Thoracic aorta (tissue), 2 donors: ENCODE data around the gene CNNM2. TPM values are rescaled to one million over a fixed set of nuclear protein-coding genes. Genes with fewer than 3 reads are reported as not detected.

ENCODE experiments used
- ATAC-seq: fragments of 150-250 bp; one replicate; pipeline ENCODE4 v1.8.0; 2017; ENCODE audit warnings: low read depth; ENCODE audit not compliant: insufficient number of reproducible peaks, low FRiP score
- DNase-seq: peaks from one replicate; pipeline ENCODE4 v3.0.0-alpha.2; 2020; ENCODE audit warnings: low spot score
- H3K27ac ChIP-seq, 2 donors: fragments of 200-600 bp; sonication (generic); 1 replicate in 1 of 2; 2 replicates in 1 of 2; pipeline ENCODE4 v1.5.1; 2016; ENCODE audit warnings: mild to moderate bottlenecking in 2 of 2, moderate library complexity in 2 of 2
- H3K27me3 ChIP-seq: fragments of 200-600 bp; sonication (generic); replicated peaks from 2 replicates; pipeline ENCODE4 v1.6.0; 2016; ENCODE audit warnings: mild to moderate bottlenecking; ENCODE audit not compliant: insufficient read depth
- H3K36me3 ChIP-seq: fragments of 200-600 bp; sonication (generic); one replicate; pipeline ENCODE4 v1.5.1; 2016
- H3K4me1 ChIP-seq, 2 donors: fragments of 200-600 bp; sonication (generic); 1 replicate in 1 of 2; 2 replicates in 1 of 2; pipeline versions ENCODE4 v1.5.1 to v1.6.0; 2016; ENCODE audit warnings: low read depth in 2 of 2, mild to moderate bottlenecking in 1 of 2; ENCODE audit not compliant: control insufficient read depth in 1 of 2
- H3K4me3 ChIP-seq: fragments of 200-600 bp; sonication (generic); 2 replicates; pipeline ENCODE4 v1.5.1; 2016; ENCODE audit warnings: mild to moderate bottlenecking
- H3K9me3 ChIP-seq: fragments of 200-600 bp; sonication (generic); 2 replicates; pipeline ENCODE4 v1.5.1; 2016
- total RNA-seq, 2 donors: library from RNA; depleted of rRNA; stranded (reverse); fragments of >200 nt; gene quantifications; one replicate each; pipeline versions ENCODE4 v1.1.0 to v1.2.3, GENCODE V29; 2016
- TF ChIP-seq, protein P1 (sequence below): fragments of 200-600 bp; sonication (generic); IDR thresholded peaks from one replicate; pipeline ENCODE4 v1.5.1; 2019; ENCODE audit warnings: antibody characterized with exemption

The CNNM2 gene
- total RNA-seq, 2 donors from 2014 or later, result 12.2 to 24.5 TPM

DNA sequence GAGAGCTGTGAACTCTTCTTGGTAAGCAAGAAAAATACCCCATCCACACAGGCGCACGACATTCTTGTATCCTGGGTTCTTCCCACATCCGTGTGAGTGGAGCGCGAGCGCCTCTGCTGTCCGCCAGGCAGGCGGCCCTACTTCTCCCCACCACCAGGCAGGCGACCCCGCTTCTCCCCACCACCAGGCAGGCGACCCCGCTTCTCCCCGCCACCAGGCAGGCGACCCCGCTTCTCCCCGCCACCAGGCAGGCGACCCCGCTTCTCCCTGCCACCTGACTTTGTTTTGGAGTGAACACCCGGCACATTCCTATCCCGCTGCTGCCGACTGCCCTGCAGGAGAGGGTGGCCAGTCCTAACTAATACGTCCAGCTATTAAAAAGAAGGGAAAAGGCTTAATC, 154.2 kb downstream of the CNNM2 start:
- DNase-seq (no peak), ATAC-seq (no peak)
- peaks cover 0 to 11% of the 10 kb centered on the region in 2 donors for H3K4me1 ChIP-seq
- no peaks in the 10 kb centered on the region for H3K27me3 ChIP-seq
- TF ChIP-seq, protein P1, sequence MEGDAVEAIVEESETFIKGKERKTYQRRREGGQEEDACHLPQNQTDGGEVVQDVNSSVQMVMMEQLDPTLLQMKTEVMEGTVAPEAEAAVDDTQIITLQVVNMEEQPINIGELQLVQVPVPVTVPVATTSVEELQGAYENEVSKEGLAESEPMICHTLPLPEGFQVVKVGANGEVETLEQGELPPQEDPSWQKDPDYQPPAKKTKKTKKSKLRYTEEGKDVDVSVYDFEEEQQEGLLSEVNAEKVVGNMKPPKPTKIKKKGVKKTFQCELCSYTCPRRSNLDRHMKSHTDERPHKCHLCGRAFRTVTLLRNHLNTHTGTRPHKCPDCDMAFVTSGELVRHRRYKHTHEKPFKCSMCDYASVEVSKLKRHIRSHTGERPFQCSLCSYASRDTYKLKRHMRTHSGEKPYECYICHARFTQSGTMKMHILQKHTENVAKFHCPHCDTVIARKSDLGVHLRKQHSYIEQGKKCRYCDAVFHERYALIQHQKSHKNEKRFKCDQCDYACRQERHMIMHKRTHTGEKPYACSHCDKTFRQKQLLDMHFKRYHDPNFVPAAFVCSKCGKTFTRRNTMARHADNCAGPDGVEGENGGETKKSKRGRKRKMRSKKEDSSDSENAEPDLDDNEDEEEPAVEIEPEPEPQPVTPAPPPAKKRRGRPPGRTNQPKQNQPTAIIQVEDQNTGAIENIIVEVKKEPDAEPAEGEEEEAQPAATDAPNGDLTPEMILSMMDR, result no peak
- no peak overlapping the region for H3K27ac ChIP-seq
- H3K4me3 ChIP-seq, result no peak overlapping the region
- peaks cover 5% of the 10 kb centered on the region for H3K36me3 ChIP-seq
- no peaks in the 10 kb centered on the region for H3K9me3 ChIP-seq

DNA sequence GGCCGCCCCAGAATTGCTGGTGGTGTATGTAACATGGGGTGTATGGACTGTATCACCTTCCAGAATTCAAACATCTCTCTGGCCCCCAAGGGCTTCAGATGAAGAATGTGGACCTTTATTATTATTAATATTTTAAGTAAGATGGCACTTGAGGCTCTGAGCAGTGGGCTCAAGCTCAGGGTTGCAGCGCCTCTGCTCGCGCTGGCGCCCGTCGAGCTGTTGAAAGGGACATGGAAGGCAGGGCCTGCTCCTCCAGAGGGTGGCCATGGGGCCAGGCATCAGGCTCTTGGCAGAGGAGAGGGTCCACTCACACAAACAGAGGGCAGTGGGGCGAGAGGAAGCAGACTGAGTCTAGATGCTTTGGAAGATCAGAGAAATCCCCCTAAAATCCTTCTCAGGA, 154.8 kb downstream of the CNNM2 start:
- Histone ChIP-seq H3K9me3 (no peaks in the 10 kb centered on the region), H3K36me3 (peaks cover 5% of the 10 kb centered on the region)

DNA sequence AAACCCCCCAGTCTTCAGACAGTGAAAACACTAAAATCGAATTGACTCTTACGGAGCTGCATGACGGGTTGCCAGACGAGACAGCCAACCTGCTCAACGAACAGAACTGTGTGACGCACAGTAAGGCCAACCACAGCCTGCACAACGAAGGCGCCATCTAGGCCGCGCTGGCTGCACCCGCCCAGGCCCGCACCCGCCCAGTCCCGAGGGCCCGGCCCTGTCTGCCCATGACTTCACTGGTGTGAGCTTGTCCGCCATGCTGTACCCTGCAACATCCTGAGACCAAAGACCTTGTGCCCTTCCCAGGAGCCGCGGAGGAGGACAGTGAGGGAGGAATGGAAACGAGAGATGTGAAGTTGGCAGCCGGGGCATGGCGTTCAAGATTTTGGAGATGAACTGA, 158.9 kb downstream of the CNNM2 start:
- ATAC-seq, result no peak
- Histone ChIP-seq H3K4me3 (no peak overlapping the region), H3K4me1 (peaks cover 5 to 16% of the 10 kb centered on the region in 2 donors), H3K36me3 (peaks cover 5% of the 10 kb centered on the region), H3K27me3 (no peaks in the 10 kb centered on the region), H3K27ac (no peak overlapping the region), H3K9me3 (no peaks in the 10 kb centered on the region)
- TF ChIP-seq, protein P1, result no peak
- DNase-seq, result no peak

More for the DNA sequence above, 154.8 kb downstream of the CNNM2 start:
- H3K27ac ChIP-seq, result no peak overlapping the region
- TF ChIP-seq, protein P1, result no peak
- H3K4me1 ChIP-seq, result peaks cover under 1 to 16% of the 10 kb centered on the region in 2 donors
- ATAC-seq, result no peak
- no peaks in the 10 kb centered on the region for H3K27me3 ChIP-seq
- H3K4me3 ChIP-seq, result no peak overlapping the region
- no peak for DNase-seq

DNA sequence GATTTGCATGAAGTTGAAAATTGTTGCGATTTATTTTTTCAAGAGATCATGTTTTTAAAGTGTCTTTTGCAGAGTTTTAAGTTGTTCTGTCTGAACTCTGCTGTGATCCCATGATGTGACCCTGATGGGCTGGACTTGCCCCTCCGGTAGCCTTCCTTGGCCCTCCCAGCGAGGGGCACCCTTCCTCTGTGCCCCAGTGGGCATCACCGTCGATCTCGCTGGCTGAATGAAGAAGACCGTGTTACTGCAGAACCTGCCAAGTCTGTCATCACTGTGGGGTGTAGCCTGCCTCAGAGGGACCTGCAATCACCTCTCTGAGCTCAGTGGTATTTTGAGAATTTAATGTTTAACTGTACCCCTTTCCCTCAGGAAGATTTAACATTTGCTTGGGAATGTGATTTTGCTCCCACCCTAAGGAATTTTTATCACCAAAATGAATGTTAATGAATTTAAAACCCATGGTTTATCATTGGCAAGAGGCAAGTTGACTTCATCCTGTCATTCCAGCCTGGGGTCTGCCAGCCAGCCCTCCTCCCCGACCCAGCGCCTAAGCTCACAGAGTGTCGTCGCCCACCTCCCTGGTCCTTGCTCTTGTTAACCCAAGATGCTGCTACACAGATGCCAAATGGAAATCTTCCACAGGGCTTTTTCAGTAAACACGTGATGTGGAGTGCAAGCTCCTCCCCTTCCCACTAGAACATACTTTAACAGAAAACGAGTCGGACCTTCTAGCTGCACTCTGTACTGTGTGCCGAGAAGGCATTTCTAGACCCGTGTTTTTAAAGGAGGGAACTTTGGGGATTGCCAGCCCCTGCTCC, 159.6 kb downstream of the CNNM2 start:
- DNase-seq, result no peak
- Histone ChIP-seq H3K4me3 (peak overlapping the region; percentile 41), H3K9me3 (no peaks in the 10 kb centered on the region), H3K36me3 (peaks cover 6% of the 10 kb centered on the region), H3K4me1 (peaks cover 5 to 16% of the 10 kb centered on the region in 2 donors), H3K27me3 (no peaks in the 10 kb centered on the region), H3K27ac (peak overlapping the region; percentile 63 to 72)
- TF ChIP-seq, protein P1, result no peak
- peak; percentile 81 for ATAC-seq

DNA sequence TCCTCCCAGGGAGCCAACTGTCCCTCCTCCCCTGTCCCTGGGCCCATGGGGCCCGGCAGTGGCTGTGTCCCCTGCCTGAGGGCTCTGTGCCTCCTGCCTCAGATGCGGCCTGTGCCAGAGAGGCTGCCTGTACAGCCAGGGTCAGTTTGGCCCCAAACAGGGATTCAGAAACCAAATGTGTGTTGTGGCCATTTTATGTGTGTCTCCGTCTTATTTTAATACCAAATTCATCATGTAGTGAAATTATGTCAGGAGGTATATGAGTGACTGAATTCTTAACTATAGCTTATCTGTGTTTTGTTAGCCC, 160.2 kb downstream of the CNNM2 start:
- TF ChIP-seq, protein P1, result no peak
- H3K27ac ChIP-seq, result peak overlapping the region; percentile 63 to 72
- H3K9me3 ChIP-seq, result no peaks in the 10 kb centered on the region
- DNase-seq, result no peak
- peak overlapping the region; percentile 41 for H3K4me3 ChIP-seq
- H3K4me1 ChIP-seq, result peaks cover 5 to 16% of the 10 kb centered on the region in 2 donors
- no peaks in the 10 kb centered on the region for H3K27me3 ChIP-seq
- H3K36me3 ChIP-seq, result peaks cover 12% of the 10 kb centered on the region
- ATAC-seq, result no peak
